ENCODE data around the gene TUBB6.

DNA sequence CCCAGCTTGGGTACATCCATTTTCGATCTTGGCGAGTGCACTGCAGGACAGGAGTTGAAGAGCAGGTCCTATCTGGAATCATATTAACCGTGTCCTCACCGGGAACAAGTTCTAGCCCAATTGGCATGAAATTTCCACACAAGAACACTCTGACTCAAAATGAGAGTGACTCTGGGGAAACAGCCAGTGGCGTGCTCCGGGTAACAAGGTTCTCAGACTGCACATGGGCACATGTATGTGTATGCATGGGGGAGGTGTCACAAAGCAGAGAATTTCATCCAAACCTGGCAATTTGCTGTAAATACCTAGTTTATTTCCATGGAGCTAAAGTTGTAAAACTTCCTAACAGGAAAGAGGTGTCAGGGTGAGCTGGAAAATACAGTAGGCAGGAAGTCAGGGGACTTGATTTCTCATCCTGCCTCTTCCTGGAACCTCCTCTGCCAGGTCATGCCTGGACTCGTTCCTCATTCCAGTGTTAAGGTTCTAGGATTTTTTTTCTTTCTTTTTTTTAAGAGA, 1.7 kb downstream of the TUBB6 start:
- TF ChIP-seq ESRRA (CRISPR knock-in tag; IDR thresholded peaks at IDR 0.05; ENCODE audit: borderline replicate concordance) (no peak), OVOL2 (CRISPR knock-in tag; IDR thresholded peaks at IDR 0.05; ENCODE audit: borderline replicate concordance) (no peak)

Measured in WTC11 (cell line).